Activated gamma-delta T cell treated with anti-CD3 and anti-CD28 coated beads, Interleukin-2, amount 50 U/mL, for 16 hours (primary cell): Measurements from ENCODE around the gene ULK4.
"Not testable (repeated sequence)": the region's sequence is repeated elsewhere in the genome, so short reads cannot be mapped to it uniquely, and the experiment has no call there.

Source experiments
- DNase-seq: peaks from one replicate; pipeline ENCODE4 v3.0.0-alpha.2; 2020; ENCODE audit warnings: low read depth

ULK4 gene

GRCh38 chr3:41960826-41961750, 815 bp downstream of the ULK4 start:
- DNase-seq, result peak; percentile 22

GRCh38 chr3:41956574-41956973, 5.3 kb downstream of the ULK4 start:
- DNase-seq, result no peak

GRCh38 chr3:41955192-41955591, 6.7 kb downstream of the ULK4 start:
- no peak for DNase-seq

GRCh38 chr3:41943311-41943843, 18.5 kb downstream of the ULK4 start:
- DNase-seq, result no peak

- no peak for DNase-seq
Measured at GRCh38 chr3:41940393-41940792, 21.5 kb downstream of the ULK4 start.

GRCh38 chr3:41936384-41936783, 25.5 kb downstream of the ULK4 start:
- no peak for DNase-seq

- no peak for DNase-seq
Measured at GRCh38 chr3:41933154-41933676, 28.7 kb downstream of the ULK4 start.

- no peak for DNase-seq
Measured at GRCh38 chr3:41932464-41932863, 29.4 kb downstream of the ULK4 start.

- DNase-seq, result no peak
Measured at GRCh38 chr3:41920406-41920965, 41.4 kb downstream of the ULK4 start.

GRCh38 chr3:41915353-41915752, 46.5 kb downstream of the ULK4 start:
- no peak for DNase-seq

GRCh38 chr3:41912280-41912679, 49.6 kb downstream of the ULK4 start:
- DNase-seq, result no peak

- no peak for DNase-seq
Measured at GRCh38 chr3:41907330-41908073, 54.4 kb downstream of the ULK4 start.

GRCh38 chr3:41900265-41900664, 61.6 kb downstream of the ULK4 start:
- no peak for DNase-seq

- no peak for DNase-seq
Measured at GRCh38 chr3:41898631-41899030, 63.3 kb downstream of the ULK4 start.

- DNase-seq, result no peak
Measured at GRCh38 chr3:41893977-41894376, 67.9 kb downstream of the ULK4 start.

- no peak for DNase-seq
Measured at GRCh38 chr3:41888368-41889076, 73.4 kb downstream of the ULK4 start.

GRCh38 chr3:41882956-41883355, 78.9 kb downstream of the ULK4 start:
- no peak for DNase-seq

GRCh38 chr3:41881233-41881821, 80.6 kb downstream of the ULK4 start:
- DNase-seq, result no peak

- DNase-seq, result no peak
Measured at GRCh38 chr3:41880387-41880786, 81.5 kb downstream of the ULK4 start.

- not testable (repeated sequence) for DNase-seq
Measured at GRCh38 chr3:41877741-41878140, 84.2 kb downstream of the ULK4 start.

GRCh38 chr3:41874022-41874421, 87.9 kb downstream of the ULK4 start:
- no peak for DNase-seq
